CD4-positive, alpha-beta T cell treated with Interferon alpha-2 for 1 hour (primary cell): ENCODE results near the gene PECR.
"Not testable (repeated sequence)": the region's sequence is repeated elsewhere in the genome, so short reads cannot be mapped to it uniquely, and the experiment has no call there.

Source experiments
- DNase-seq, 2 donors: peaks; one replicate each; pipeline ENCODE4 v3.0.0-alpha.2; 2020 to 2022

PECR gene

DNA sequence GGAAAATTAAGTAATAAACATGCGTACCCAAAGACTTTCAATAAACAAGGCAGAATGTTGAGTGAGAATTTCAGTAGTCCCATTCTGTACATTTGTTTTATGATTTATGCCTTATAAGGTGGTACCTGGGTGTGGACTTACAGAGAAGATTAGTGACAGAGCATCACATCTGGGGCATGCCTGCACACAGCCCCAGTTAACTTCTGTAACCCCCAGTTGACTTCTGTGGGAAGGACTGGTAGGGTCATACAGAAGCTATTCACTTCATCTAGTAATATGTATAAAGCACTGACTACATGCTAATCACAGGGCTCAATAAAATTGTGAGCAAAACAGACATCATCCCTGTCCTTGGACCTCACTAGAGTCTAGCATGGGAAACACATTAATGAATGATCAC, 84.4 kb downstream of the PECR start:
- no peak for DNase-seq

DNA sequence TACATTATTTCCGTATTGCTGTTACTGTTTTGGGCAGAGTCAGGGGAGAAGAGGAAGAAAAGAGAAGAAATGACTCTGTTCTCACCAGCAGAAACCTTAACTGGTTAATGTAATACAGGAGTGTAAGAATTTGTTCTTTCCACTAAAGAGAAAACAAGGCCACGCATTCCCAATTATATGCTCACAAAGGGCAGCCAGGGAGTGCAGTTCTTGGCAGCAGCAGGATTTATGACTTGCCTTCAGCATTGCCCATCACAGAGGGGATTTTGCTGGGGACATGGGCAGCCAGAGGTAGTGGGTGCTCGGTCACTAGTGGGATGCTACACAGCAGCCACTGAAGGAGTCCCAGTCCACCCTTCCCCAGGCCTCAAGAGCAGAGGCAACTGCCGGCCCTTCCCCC, 86.7 kb downstream of the PECR start:
- no peak for DNase-seq

DNA sequence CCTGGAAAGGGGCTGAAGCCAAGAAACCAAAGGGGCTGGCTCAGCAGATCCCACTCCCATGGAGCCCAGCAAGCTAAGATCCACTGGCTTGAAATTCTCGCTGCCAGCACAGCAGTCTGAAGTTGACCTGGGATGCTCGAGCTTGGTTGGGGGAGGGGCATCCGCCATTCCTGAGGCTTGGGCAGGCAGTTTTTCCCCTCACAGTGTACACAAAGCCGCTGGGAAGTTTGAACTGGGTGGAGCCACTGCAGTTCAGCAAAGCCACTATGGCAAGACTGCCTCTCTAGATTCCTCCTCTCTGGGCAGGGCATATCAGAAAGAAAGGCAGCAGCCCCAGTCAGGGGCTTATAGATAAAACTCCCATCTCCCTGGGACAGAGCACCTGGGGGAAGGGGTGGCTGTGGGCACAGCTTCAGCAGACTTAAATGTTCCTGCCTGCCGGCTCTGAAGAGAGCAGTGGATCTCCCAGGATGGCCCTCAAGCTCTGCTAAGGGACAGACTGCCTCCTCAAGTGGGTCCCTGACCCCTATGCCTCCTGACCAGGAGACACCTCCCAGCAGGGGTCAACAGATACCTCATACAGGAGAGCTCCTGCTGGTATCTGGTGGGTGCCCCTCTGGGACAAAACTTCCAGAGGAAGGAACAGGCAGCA, 92.9 kb downstream of the PECR start:
- not testable (repeated sequence) for DNase-seq
